ENCODE measurements around the gene KDM5B. TPM values are rescaled to one million over a fixed set of nuclear protein-coding genes. Genes with fewer than 3 reads are reported as not detected.

Gene KDM5B
- total RNA-seq, 4 donors from 2014 or later, result 21.8 to 180 (median 47.1) TPM

- intact Hi-C loops (cut with DNase I; ENCODE audit: low total_unique reads), result no loop called here
- TF ChIP-seq CTCF (IDR thresholded peaks at IDR 0.05) (no peak), POLR2A (IDR thresholded peaks at IDR 0.05) (no peak)
These were observed 19.4 kb downstream of the KDM5B start for GRCh38 chr1:202788800-202789199.

GRCh38 chr1:202786804-202787203, 21.4 kb downstream of the KDM5B start:
- no peaks in the 10 kb centered on the region for H3K9me3 ChIP-seq
- no peaks in the 10 kb centered on the region for H3K4me1 ChIP-seq
- H3K4me3 ChIP-seq, result no peak overlapping the region
- intact Hi-C loops (cut with DNase I; ENCODE audit: low total_unique reads), result no loop called here
- no peaks in the 10 kb centered on the region for H3K36me3 ChIP-seq
- no peaks in the 10 kb centered on the region for H3K27me3 ChIP-seq
- TF ChIP-seq CTCF (IDR thresholded peaks at IDR 0.05), result no peak
- no peak for TF ChIP-seq POLR2A (IDR thresholded peaks at IDR 0.05)
- H3K27ac ChIP-seq, result no peak overlapping the region
- DNase-seq, result no peak

More at GRCh38 chr1:202788800-202789199, 19.4 kb downstream of the KDM5B start:
- Histone ChIP-seq H3K36me3 (no peaks in the 10 kb centered on the region), H3K27me3 (no peaks in the 10 kb centered on the region), H3K4me1 (no peaks in the 10 kb centered on the region), H3K27ac (no peak overlapping the region), H3K9me3 (no peaks in the 10 kb centered on the region), H3K4me3 (no peak overlapping the region)
- DNase-seq, result no peak

GRCh38 chr1:202781180-202781579, 27.0 kb downstream of the KDM5B start:
- Histone ChIP-seq H3K36me3 (no peaks in the 10 kb centered on the region), H3K27me3 (no peaks in the 10 kb centered on the region), H3K4me1 (no peaks in the 10 kb centered on the region), H3K9me3 (no peaks in the 10 kb centered on the region), H3K4me3 (no peak overlapping the region), H3K27ac (no peak overlapping the region)
- TF ChIP-seq POLR2A (IDR thresholded peaks at IDR 0.05) (no peak), CTCF (IDR thresholded peaks at IDR 0.05) (no peak)
- no peak for DNase-seq
- intact Hi-C loops (cut with DNase I; ENCODE audit: low total_unique reads), result no loop called here

- no peaks in the 10 kb centered on the region for H3K36me3 ChIP-seq
- TF ChIP-seq CTCF (IDR thresholded peaks at IDR 0.05) (no peak), POLR2A (IDR thresholded peaks at IDR 0.05) (no peak)
- intact Hi-C loops (cut with DNase I; ENCODE audit: low total_unique reads), result no loop called here
These were observed 38.1 kb downstream of the KDM5B start for GRCh38 chr1:202770135-202770534.

GRCh38 chr1:202765721-202766120, 42.5 kb downstream of the KDM5B start:
- TF ChIP-seq CTCF (IDR thresholded peaks at IDR 0.05) (no peak), POLR2A (IDR thresholded peaks at IDR 0.05) (no peak)
- no peak for DNase-seq
- intact Hi-C loops (cut with DNase I; ENCODE audit: low total_unique reads), result no loop called here
- no peaks in the 10 kb centered on the region for H3K9me3 ChIP-seq
- no peak overlapping the region for H3K27ac ChIP-seq
- H3K4me1 ChIP-seq, result no peaks in the 10 kb centered on the region
- H3K36me3 ChIP-seq, result no peaks in the 10 kb centered on the region
- H3K4me3 ChIP-seq, result no peak overlapping the region
- no peaks in the 10 kb centered on the region for H3K27me3 ChIP-seq

More at GRCh38 chr1:202770135-202770534, 38.1 kb downstream of the KDM5B start:
- no peaks in the 10 kb centered on the region for H3K9me3 ChIP-seq
- no peaks in the 10 kb centered on the region for H3K4me1 ChIP-seq
- H3K4me3 ChIP-seq, result no peak overlapping the region
- no peaks in the 10 kb centered on the region for H3K27me3 ChIP-seq
- no peak overlapping the region for H3K27ac ChIP-seq
- no peak for DNase-seq

Measured in uterus (tissue), 4 donors.